ENCODE data around the gene OR2T10.
"Not testable (repeated sequence)": the region's sequence is repeated elsewhere in the genome, so short reads cannot be mapped to it uniquely, and the experiment has no call there.

Gene OR2T10

DNA sequence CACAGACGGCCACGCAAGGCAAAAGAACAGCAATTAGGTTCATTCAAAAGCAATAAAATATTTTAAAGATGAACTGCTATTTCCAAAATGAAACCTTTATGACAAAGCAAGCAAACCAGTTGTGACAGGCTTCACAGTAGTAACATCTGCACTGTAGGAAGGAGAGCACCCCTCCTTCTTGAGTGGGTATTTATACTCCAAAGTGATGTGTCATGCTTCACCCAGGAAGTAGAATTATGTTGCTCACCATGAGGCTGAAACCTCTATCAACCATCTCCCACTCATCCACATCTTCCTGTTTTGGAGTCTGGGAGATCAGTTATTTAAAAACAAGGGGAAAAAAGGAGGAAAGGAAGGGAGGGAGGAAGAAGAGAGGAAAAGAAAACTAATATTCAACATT lies 885 bp downstream of the OR2T10 start:
- DNase-seq (ENCODE audit: low read depth in 3 of 3, low spot score in 1 of 3): no peak

DNA sequence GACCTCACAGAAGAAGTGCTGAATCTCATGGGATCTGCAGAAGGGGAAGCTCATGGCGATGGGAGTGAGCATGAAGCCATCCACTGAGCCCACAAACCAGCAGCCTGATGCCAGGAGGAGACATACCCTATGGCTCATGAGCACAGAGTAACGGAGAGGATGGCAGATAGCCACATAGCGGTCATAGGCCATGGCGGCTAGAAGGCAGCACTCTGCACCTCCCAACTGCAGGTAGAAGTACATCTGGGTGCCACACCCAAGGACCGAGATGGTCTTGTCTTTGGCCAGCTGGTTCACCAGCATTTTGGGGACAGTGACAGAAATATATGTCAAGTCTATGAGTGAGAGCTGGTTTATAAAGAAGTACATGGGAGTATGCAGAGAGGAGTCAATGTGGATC lies 4.3 kb downstream of the OR2T10 start:
- DNase-seq (ENCODE audit: low read depth in 3 of 3, low spot score in 1 of 3): no peak

DNA sequence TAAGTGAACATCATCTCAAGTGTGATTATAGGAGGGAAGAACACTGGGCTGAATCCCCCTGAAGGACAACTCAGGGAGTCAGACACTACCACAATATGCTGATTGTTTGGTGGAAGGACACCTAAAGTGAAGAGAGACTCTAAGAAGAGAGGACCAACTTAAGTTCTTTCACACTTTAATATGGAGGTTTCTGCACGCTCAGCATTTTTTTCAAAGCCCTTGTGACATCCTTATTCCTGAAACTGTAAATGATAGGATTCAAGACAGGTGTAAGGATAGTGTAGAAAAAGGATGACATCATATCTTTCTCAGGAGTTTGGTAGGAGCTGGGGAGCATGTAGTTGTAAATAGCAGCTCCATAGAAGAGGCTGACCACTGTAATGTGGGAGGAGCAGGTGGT lies 4.8 kb downstream of the OR2T10 start:
- no peak for DNase-seq (ENCODE audit: low read depth in 3 of 3, low spot score in 1 of 3)

DNA sequence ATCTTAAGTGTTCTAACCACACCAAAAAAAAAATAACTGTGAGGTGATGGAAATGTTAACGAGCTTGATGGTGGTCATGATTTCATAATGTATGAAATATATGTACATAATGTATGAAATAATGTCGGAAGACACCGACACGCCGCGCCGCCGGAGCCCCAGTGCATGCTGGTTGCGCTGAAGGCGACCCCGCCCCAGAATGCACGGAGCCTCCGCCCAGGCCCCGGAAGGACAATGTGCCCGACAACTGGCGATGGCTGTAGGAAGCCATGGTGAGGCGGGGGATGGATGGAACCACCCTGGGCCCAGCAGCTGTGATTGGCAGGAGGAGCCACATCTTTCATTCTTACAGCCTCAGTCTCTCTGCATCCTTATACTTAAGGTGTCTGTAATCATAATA lies 7.4 kb downstream of the OR2T10 start:
- DNase-seq (ENCODE audit: low read depth in 3 of 3, low spot score in 1 of 3): no peak

DNA sequence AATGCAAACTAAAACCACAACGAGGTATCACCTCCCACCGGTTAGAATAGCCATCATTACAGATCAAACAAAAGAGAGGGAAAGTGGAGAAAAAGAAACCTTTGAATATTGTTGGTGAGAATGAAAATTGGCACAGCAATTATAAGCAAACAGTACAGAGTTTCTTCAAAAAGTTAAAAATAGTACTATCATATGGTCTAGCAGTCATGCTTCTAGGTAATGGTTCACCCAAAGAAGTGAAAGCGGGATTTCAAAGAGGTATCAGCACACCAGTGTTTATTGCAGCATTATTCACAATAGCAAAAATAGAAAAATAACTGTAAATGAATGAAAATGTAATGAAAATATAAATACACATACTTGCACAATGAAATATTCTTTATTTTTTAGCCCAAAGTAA lies 8.2 kb downstream of the OR2T10 start:
- no peak for DNase-seq (ENCODE audit: low read depth in 3 of 3, low spot score in 1 of 3)

DNA sequence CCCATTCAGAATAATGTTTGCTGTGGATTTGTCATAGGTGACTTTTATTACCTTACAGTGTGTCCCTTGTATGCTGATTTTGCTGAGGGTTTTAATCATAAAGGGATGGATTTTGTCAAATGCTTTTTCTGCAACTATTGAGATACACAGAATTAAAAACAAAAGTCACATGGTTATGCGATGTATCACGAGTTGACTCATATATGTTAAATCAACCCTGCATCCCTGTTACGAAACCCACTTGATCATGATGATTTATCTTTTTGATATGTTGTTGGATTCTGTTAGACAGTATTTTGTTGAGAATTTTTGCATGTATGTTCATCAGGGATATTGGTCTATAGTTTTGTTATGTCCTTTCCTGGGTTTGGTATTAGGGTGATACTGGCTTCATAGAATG lies 12.2 kb downstream of the OR2T10 start:
- no peak for DNase-seq (ENCODE audit: low read depth in 3 of 3, low spot score in 1 of 3)

DNA sequence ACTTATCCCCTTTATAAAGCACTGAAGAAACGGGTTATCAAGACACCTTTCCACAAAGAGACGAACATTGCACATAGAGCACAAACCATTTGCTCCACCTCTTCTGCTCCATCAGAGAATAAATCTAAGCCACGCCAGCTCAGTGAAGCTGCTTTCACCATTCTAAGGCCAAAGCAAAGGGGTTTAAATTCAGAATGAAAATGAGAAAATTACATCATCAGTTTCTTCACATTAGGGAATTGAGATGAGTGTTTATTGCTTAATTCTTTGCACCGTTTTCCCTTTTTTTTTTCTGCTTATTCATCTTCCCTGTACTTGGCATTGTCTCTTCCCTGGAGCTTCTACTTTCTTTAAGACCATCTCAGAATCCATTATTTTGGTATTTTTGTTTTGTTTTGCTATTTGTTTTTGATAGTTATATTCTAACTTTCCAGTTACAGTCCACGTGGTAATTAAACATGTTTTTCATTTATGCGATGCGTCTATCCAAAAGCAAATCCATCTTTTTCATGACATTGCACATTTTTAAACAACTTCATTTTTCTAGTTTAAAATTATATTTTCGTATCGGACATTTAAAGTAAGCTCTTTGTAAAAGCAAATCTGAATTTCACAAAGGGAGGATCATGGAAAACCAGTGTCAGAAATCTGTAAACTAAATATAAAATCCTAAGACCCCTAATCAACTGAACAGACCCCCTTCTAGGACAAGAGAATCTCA lies 21.1 kb downstream of the OR2T10 start:
- DNase-seq (ENCODE audit: low read depth in 3 of 3, low spot score in 1 of 3): no peak

DNA sequence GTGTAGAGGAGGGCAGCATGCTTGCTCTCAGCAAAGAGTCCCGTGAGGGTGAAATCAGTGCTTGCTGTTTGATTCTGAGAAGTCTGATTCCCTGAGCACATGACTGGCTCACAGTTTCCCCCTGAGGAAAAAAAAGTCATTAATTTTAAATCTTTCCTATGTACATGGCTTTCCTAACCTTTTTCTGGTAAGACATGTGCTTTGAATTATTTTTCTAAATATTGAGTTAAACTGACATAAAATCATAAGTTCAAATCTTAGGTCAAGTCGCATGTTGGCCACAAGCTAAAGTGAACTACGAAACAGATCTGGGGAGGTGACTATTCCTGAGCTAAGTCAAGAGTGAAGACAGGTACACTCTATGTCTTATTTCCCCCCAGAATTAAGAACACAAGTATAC lies 22.8 kb downstream of the OR2T10 start, which contains the start of gene OR2T34:
Gene OR2T34 (minus strand): TSS at position 101 of the 400 bp plus-strand sequence. CDS start 0 bp downstream, at position 101.
- not testable (repeated sequence) for DNase-seq (ENCODE audit: low read depth in 3 of 3, low spot score in 1 of 3)

DNA sequence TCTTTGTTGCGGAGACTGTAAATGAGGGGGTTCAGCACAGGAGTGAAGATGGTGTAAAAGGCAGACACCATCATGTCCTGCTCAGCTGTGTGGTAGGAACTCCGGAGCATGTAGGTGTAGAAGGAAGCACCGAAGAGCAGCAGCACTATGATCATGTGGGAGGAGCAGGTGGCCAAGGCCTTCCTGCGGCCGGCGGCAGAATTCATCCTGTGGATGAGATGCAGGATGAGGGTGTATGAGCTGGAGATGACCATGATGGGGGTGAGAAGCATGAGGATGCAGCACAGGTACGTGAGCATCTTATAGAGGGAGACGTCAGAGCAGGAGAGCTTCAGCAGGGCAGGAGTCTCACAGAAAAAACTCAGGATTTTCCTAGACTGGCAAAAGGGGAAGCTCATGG lies 23.6 kb downstream of the OR2T10 start:
- DNase-seq (ENCODE audit: low read depth in 3 of 3, low spot score in 1 of 3): not testable (repeated sequence)

DNA sequence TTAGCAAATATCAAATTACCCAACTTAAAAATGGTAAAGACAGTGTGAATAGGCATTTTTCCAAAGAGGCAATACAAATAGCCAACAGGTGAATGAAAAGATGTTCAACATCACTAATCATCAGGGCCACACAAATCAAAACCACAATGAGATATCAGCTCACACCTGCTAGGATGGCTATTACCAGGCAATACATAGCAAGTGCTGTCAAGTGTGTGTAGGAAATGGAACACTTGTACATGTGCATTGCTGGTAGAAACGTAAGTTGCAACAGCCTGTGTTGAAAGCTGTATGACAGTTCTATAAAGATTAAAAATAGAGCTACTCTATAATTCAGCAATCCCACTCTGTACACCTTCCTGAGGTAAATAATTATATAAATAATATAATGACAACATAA lies 25.5 kb downstream of the OR2T10 start:
- DNase-seq (ENCODE audit: low read depth in 3 of 3, low spot score in 1 of 3): not testable (repeated sequence)

DNA sequence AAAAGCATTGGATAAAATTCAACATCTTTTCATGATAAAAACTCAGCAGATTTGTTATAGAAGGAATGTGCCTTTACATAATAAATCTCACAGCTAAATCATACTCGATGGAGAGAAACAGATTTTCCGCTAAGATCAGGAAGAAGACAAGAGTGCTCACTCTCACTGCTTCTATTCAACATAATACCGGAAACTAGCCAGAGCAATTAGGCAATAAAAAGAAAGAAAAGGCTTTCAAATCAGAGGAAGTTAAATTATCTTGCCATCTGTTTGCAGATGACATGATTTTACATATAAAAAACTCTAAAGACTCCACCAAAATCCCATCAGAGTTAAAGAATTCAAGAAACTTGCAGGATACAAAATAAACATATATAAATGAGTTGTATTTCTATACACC lies 26.7 kb downstream of the OR2T10 start:
- DNase-seq (ENCODE audit: low read depth in 3 of 3, low spot score in 1 of 3): not testable (repeated sequence)

DNA sequence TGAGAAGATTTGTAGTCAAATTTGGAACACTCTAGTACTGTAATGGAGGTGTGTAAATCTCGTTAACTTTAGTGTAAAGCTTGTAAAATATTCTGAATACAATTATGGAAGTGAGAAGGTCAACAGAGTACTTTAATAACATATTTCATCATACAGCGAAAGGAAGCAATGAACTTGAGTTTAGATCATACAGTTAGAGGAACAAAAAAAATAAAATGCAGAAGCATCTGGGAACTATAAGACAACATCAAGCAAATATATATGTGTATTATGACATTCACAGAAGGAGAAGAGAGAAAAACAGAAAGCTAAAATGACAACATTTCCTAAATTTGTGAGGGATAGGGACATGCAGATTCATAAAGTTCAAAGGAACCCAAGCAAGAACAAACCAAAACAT lies 28.5 kb downstream of the OR2T10 start:
- DNase-seq (ENCODE audit: low read depth in 3 of 3, low spot score in 1 of 3): not testable (repeated sequence)

DNA sequence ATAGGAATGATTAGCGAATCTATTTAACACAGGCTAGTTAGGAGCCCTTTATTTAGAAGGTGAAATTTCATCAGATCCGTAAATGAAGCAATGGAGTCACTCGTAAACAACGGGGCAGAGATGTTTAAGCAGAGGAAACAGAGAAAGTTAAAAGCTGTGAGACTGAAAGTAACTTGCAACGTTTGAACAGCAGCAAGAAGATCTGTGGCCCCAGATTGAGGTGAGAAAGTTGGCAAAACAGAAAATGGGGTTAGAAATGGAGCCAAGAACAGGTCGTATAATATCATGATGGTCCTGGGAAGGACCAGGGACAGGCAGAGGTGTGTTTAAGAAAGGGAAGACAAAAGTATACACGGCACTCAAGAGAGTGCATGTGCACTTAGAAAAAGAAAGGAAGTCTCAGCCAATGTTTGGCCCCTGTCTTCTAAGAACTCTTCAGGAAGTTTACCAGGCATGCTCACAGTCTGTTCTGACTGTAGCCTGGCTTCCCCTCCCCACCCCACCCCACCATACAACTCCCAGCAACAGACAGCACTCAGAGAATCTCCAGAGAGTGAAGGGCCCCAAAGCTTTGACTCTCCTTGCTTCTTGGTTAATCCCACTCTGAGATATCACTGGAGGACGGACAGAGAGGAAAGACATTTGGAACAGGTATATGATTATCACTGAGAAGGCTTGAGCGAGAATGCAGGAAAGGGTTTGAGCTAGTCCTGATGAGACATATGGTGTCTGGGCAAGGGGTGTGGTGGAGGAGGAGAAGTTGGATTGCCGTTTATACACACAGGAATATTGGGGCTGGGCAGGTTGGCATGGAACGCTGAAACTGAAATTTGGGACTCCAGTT lies 31.7 kb downstream of the OR2T10 start:
- not testable (repeated sequence) for DNase-seq (ENCODE audit: low read depth in 3 of 3, low spot score in 1 of 3)

DNA sequence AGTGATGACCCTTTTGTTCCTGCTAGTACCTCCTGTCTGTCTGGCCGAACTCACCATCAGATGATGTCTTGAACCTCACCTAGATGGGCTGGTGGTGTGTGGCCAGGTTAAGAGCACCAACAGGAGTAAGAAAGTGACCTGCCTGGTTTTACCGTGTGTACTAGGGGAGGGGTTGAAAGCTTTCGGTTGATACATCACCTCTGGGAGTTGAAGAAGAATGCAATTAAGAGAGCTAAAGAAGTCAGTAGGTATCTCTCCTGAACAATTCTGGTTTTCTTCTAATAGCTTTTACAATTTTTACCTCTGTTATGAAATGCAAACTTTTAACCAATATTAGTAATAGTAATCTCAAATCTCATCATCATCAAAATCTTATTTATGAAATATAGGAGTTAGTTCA lies 34.8 kb downstream of the OR2T10 start, which contains the start of gene OR2T29:
Gene OR2T29 (minus strand): TSS at position 101 of the 400 bp plus-strand sequence. CDS start 3,281 bp downstream, outside the sequence.
- not testable (repeated sequence) for DNase-seq (ENCODE audit: low read depth in 3 of 3, low spot score in 1 of 3)

DNA sequence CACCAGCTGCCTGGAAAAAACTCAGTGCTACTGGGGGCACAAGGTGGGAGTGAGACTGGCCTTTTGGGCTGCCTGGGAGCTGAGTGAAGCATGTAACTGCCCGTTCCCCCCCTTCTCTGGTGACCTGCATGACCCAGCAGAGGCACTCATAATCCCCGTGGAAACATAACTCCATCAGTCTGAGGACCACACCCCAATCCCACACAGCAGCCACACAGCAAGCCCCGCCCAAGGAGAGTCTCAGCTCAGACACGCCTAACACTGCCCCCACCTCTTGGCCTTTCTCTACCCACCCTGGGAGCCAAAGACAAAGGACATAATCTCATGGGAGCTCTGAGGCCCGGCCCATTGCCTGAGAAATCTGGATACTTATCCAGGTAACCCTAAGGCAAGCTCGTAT lies 46.5 kb downstream of the OR2T10 start:
- not testable (repeated sequence) for DNase-seq (ENCODE audit: low read depth in 3 of 3, low spot score in 1 of 3)

DNA sequence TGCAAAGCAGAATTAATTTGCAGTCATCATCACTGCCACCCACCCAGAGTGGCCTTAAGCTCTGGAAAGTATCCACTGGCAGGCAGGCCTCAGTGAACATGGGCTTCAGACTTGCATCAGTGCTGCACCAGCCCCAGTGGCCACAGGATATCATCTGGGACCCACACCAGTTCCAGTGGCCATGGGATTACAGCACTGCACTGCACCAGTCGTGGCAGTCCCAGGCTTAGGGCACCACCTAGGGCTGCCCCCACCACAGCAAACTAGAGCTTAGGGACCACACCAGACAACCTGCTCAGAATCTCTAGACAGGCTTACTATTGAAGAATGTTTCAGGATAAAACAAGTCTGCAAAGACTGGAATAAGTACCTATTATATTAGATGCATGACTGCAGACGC lies 50.1 kb downstream of the OR2T10 start:
- DNase-seq (ENCODE audit: low read depth in 3 of 3, low spot score in 1 of 3): not testable (repeated sequence)

Measured in stimulated activated CD4-positive, alpha-beta T cell treated with anti-CD3 and anti-CD28 coated beads, TNF-alpha, amount 100 ng/mL, for 1 hour (primary cell).